ENCODE data around the gene ITPK1.

DNA sequence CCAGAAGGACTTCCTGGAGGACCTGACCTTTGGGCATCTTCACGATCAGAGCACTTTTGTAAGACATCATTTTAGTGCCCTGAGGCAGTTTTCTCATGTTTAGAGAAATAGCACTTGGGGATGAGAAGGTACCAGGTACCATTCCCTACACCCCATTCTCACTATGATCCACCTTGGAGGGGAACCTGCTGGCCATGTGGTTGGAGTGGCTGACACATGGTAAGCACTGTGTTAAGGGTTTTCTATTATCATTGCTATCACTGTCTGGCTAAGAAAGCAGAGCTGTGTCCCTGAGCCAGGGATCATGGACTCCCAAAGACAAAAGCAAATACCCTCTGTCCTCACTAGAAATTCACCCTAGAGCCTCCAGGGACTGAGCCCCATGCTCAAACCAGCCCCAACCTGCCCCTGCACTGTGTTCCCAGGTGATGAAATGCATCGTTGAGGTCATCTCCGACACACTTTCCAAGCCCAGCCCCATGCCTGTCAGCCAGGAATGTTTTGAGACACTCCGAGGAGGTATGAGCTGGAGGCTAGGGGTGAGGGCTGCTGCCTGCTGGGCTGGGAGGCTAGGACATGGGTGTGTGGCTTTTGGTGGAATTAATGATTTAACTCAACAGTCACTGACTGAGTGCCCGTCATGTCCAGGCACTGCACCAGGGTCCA, 189.4 kb downstream of the ITPK1 start:
- TF ChIP-seq CTCF (conservative IDR thresholded peaks at IDR 0.05; ENCODE audit: low read depth in 2 of 2) = no peak
- no peak for TF ChIP-seq POLR2AphosphoS5 (IDR thresholded peaks at IDR 0.05; ENCODE audit: low read depth)

All from GM23338 (cell line).